ENCODE data around the gene LDLRAD2.

- TF ChIP-seq CTCF (conservative IDR thresholded peaks at IDR 0.05; ENCODE audit: low read length) (no peak), EZH2phosphoT487 (IDR thresholded peaks at IDR 0.05; ENCODE audit: borderline replicate concordance) (no peak)
These were observed 25.4 kb upstream of the LDLRAD2 start for GRCh38 chr1:21786640-21787039.

All from Loucy (cell line).